Dedifferentiated amniotic fluid mesenchymal stem cell (primary cell): ENCODE measurements around the gene SLC2A6.

Experiments
- DNase-seq: peaks from one replicate; pipeline ENCODE4 v3.0.0-alpha.2; 2016; ENCODE audit errors: extremely low spot score

SLC2A6 gene

DNA sequence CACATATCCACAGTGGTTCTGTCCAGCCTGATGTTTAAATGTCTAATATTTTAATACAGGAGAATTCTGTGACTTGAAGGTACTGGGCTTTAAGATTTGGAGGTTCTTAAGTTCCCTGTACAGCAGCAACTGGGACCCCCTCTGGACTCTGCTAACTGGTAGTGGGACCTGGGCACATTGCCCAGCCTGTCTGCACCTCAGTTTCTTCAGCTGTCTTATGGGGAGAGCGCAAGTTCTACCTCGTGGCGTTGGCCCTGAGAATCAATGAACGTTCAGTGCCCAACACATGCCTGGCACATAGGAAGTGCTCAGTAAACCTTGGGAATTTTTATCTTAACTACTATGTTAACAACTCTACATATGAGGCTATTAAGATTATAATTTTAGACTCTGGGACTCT is 1.4 kb downstream of the SLC2A6 start:
- no peak for DNase-seq

GRCh38 chr9:133476941-133477340 is 2.0 kb downstream of the SLC2A6 start:
- DNase-seq: no peak

DNA sequence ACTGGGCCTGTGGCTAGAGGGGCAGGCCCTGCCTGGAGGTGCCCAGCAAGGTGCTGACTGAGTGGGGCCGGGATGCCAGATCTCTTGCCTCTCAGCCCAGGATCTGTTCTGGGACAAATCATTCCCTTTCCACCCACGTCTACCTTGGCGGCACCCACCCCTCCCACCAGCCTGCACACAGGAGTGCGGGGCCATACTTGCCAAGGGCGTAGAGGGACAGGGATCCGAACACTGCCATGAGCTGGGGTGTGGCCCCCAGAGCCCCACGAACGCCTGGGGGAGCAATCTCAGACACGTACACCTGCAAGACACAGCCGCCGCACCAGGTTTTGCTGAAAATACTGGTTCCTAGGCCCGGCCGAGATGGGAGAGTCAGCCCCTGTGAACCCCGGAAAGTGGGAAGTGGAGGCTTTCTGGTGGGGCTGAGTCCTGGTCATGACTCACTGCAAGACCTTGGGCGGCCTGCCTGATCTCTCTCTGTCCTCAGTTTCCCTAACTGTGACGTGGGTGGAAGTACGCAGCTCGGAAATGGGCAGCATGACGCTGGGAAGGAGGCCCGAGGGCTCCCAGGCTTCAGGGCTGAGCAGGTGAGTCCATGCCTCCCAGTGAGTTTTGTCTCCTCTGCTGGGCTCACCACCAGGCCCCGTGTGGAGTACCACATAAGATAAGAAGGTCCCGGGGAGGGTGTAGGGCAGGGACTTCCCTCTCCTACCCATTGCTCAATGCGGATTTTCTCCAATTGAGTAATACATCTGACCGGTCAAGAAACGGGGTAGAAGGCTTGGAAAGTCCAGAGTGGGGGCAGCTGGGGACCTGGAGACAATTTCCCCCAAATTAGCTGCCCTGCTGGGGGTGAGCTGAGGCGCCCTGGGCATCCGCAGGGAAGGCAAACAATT is 2.6 kb downstream of the SLC2A6 start:
- DNase-seq: no peak

GRCh38 chr9:133475292-133476012 is 3.4 kb downstream of the SLC2A6 start:
- DNase-seq: no peak

GRCh38 chr9:133474853-133475252 is 4.0 kb downstream of the SLC2A6 start:
- no peak for DNase-seq

DNA sequence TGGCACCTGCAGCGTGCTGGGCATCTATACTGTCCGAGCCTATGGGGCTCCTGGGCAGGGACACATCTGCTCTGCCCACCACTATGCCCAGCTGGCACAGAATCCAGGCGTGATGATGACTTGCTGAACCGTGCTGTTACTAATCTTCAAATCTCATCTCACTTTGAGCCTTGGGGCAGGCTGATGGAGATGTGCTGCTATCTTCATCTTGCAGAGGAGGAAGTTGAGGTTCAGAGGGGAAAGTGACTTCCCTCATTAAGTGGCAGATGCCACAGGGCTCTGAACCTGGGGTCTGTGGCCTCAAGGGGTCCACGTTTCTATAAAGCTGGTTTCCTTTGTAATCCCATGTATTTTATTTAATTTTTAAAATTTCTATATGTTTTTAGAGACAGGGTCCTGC is 4.7 kb downstream of the SLC2A6 start:
- DNase-seq: no peak

- DNase-seq: no peak
Measured at GRCh38 chr9:133473743-133474142, 5.2 kb downstream of the SLC2A6 start.

DNA sequence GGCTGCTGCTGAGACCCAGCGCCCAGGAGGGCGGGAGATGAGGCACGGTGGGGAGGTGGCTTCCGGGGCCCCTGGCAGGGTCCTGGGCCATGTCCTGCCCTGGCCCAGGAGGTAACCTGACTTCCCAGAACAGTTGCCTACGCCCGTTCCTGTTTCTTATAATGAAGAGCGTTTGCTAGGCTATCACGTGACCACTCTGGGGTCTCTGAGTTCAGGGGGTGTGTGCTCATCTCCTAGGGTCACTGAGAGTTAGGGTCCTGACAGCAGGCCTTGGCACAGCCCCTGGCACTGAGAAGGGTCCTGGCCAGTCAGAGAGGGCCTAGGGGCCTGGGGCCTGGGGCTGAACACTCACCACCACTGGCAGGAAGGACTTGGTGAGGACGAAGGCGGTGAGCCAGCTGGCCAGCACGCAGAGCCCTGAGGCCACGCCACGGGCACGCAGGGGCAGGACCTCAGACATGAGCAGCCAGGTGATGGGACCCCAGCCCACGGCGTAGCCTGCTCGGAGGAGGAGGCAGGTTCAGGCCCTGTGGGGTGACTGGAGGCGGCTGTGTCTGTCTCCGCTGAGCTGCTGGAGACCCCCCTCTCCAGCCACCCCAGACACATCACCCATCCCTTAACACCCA is 6.0 kb downstream of the SLC2A6 start:
- DNase-seq: no peak

DNA sequence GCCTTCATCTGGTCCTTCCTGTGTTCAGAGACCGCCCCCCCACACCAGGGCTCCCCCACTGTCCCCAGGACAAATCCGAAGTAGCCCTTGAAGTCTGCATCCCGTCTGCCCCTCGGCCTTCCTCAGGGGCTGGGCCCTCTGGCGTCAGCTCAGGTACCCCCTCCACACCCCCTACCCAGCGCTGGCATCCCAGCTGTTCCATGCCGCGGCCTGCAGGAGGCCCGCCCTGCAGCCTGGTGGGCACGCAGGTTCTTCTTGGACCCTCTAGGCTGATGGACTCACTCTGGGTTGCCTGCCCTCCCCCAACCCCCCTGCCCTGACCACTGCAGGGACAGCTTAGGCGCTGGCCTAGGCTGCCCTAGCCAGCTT is 6.6 kb downstream of the SLC2A6 start:
- no peak for DNase-seq

GRCh38 chr9:133471551-133472276 is 7.2 kb downstream of the SLC2A6 start:
- DNase-seq: no peak

DNA sequence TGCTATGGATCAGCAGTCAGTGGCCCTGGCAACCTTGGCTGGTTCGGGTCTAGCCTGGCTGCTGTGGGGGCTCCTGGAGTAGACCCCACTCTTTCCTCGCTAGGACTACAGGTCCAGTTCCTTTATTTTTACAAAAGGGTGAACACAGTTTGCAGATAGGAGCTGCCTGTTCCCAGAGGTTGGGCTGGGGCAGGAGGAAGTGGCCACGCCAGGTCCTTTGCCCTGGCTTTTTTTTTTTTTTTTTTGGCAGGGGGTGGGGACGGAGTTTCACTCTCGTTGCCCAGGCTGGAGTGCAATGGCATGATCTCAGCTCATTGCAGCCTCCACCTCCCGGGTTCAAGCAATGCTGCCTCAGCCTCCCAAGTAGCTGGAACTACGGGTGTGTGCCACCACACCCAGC is 7.9 kb downstream of the SLC2A6 start:
- DNase-seq: no peak

DNA sequence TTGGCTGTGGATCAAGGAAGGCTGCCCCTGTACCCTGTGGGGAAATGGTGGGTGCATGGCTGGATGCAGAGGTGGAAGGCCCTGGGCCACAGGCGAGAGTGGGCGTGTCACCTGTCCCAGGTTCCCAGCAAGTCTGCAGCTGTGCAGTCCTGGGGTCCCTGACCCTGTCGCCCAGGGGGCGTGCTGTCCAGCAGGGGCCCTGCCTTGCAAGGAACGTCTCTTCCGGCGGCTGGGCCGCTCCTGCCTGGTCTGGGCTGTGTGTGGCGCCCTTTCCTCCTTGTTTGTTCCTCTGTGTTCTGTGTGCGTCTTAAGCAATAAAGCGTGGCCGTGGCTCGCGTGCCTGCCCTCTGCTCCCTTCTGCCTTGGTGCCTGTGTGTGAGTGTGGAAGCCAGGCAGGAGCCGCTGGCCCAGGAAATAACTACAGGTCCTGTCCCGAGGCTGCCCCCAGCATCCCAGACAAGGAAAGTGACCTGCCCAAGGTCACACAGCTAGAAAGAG is 8.4 kb downstream of the SLC2A6 start:
- no peak for DNase-seq

GRCh38 chr9:133468777-133469421 is 10.0 kb downstream of the SLC2A6 start:
- DNase-seq: no peak

DNA sequence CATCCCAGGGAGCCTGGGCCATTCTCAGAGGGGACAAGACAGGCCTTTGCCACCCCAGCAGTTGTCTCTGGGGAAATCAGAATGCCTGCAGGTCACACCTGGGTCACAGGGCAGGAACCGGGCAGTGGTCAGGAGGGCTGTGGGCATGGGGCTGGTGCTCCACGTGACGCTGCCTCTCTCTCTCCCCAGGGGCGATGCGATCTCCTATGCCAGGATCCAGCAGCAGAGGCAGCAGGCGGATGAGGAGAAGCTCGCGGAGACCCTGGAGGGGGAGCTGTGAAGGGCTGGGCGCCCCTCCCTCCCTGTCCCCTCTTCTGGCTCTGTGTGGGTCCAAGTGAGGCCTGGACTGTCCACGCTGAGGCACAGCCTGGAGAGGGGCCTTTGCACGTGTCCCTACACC is 10.5 kb downstream of the SLC2A6 start:
- DNase-seq: no peak

DNA sequence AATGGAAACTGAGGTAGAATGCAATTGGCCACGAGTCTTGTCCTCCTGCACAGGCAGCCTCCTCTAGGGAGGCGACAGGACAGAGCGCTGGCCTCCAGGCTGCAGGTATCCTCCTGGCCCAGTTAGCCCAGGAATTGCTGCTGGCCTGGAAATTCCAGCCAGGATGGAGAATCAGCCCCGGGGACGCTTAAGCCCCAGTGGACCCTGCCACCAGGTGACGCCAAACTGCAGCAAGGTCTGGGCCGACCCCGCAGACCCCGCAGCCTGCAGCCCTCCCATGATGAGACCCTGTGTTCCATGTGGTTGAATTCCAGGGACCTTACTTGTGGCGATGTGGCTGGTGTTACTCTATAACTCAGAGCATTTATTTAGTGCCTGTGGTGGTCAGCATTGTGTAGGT is 11.8 kb downstream of the SLC2A6 start:
- no peak for DNase-seq

GRCh38 chr9:133465984-133466383 is 12.9 kb downstream of the SLC2A6 start:
- DNase-seq: no peak

DNA sequence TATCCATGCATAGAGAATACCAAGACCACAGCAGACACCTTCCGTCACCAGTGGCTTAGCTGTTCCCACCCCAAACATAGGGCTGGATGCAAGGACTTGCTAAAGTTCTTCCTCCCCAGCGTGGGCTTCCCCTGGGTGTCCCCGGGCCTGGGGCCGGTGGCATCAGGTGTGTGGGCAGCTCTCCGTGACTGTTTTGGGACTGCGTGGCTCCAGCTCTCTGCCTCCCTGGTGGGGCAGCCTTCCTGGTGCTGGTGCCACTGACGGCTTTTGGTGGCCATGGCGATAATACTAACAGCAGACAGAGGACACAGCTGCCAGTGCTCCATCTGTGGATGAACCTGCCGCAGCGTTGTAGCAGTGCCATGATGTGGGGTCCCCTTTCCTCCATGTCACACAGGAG is 14.3 kb downstream of the SLC2A6 start:
- DNase-seq: no peak

DNA sequence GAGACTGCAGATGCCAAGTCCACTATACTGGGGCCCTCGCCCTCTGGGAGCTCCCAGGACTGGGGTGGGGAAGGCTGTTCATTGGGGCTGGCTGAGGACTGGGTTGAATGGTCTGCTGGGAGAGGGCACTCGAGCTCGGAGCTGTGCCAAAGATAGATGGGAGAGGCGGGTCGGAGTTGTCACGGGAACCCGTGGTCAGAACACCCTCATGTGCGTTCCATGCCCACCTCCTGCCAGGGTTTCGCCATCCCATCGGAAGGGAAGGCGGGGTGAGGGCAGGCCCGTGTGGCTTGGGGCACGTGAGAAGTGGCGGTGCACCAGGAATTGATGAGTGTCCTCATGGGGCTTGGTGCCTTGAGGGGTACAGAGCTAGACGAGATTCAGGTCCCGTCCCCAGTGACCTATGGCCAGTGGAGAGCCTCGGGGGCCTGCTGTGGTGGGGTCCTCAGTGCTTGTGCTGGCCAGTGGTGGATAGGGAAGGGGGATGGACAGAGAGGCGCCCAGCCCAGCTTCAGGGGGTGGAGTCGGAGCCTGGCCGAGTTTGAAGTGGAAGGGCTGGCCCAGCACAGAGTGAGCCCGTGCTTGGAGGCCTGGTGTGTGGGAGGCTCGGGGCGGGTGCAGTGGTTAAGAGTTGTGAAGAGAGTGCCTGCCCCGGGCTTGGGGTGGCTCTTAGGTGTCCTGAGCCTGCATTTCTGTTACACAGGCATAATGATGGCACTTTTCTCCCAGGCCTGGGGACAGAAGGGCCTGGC is 14.9 kb downstream of the SLC2A6 start:
- no peak for DNase-seq

GRCh38 chr9:133463234-133463863 is 15.6 kb downstream of the SLC2A6 start:
- no peak for DNase-seq

DNA sequence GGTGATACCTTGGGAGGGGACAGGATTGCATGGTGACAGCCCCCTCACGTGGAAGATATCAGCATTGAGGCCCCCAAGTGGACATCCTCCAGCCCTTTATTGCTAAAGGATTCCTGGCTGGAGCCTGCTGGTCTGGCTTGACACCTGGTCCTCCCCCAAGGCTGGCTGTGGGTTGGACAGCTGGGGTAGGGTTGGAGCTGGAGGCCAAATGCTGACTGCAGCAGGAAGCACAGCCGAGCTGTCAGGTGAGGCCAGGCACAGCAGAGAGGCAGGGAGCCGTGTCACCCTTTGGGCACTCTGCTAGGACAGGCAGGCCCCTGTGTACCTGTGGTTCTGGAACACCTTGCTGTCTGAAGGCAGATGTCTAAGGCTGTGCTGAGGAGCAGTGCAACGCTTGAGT is 16.9 kb downstream of the SLC2A6 start:
- no peak for DNase-seq
